ENCODE results near the gene TRMT61B.

- no peak for TF ChIP-seq POLR2A (IDR thresholded peaks at IDR 0.05; ENCODE audit: low read length)
- no peak for TF ChIP-seq GATA1 (IDR thresholded peaks at IDR 0.05; ENCODE audit: low read depth, low read length)
Observed at GRCh38 chr2:28833740-28834470, 36.2 kb downstream of the TRMT61B start.

All from erythroblast (primary cell).